Naive thymus-derived CD8-positive, alpha-beta T cell (primary cell): ENCODE data around the gene IRF4. TPM values are rescaled to one million over a fixed set of nuclear protein-coding genes. Genes with fewer than 3 reads are reported as not detected.

Experiments used
- ATAC-seq, 2 donors: fragments of 150-1000 bp; cut with Tn5 transposase in 1 of 2; sonication (Bioruptor Pico), chemical (Tn5 transposase) in 1 of 2; 1 replicate in 1 of 2; 2 replicates in 1 of 2; pipeline ENCODE4 v1.10.0; 2021; ENCODE audit warnings: mild to moderate bottlenecking in 2 of 2, moderate library complexity in 2 of 2
- POLR2A ChIA-PET: fragments of 350-600 bp; sonication (Branson Sonifier 250); formaldehyde crosslinking; loops from one replicate; lab custom pipeline; 2021; ENCODE audit warnings: antibody characterized with exemption; lab: Charles Lee
- DNase-seq, 10 donors: peaks; one replicate each; pipeline versions ENCODE4 v3.0.0 to v3.0.0-alpha.2; 2020 to 2022
- H3K27ac Mint-ChIP-seq, 10 donors: one replicate each; pipeline ENCODE4 v1.8.0; 2020 to 2022; ENCODE audit warnings: mild to moderate bottlenecking in 10 of 10, mixed read lengths in 10 of 10, moderate library complexity in 4 of 10, inconsistent platforms in 1 of 10
- H3K27me3 Mint-ChIP-seq, 5 donors: one replicate each; pipeline ENCODE4 v1.8.0; 2021 to 2022; ENCODE audit warnings: mixed read lengths in 5 of 5
- H3K36me3 Mint-ChIP-seq, 3 donors: one replicate each; pipeline ENCODE4 v1.8.0; 2020 to 2022; ENCODE audit warnings: mixed read lengths in 3 of 3, mild to moderate bottlenecking in 2 of 3, inconsistent platforms in 1 of 3
- H3K4me1 Mint-ChIP-seq, 4 donors: one replicate each; pipeline ENCODE4 v1.8.0; 2021 to 2022; ENCODE audit warnings: mixed read lengths in 4 of 4
- H3K4me3 Mint-ChIP-seq, 10 donors: one replicate each; pipeline ENCODE4 v1.8.0; 2020 to 2022; ENCODE audit warnings: mild to moderate bottlenecking in 10 of 10, mixed read lengths in 10 of 10, moderate library complexity in 6 of 10, inconsistent platforms in 1 of 10
- H3K9me3 Mint-ChIP-seq, 9 donors: one replicate each; pipeline ENCODE4 v1.8.0; 2020 to 2022; ENCODE audit warnings: mixed read lengths in 9 of 9, mild to moderate bottlenecking in 3 of 9, inconsistent platforms in 1 of 9, moderate library complexity in 1 of 9
- polyA plus RNA-seq, 3 donors: library from polyadenylated mRNA; unstranded; fragments of 300-500 nt; fragmentation: Illumina TruSeq; gene quantifications; one replicate each; pipeline ENCODE4 v1.2.3, GENCODE V29; 2021
- total RNA-seq, 8 experiments: library from RNA in 2 of 8; stranded (reverse) in 2 of 8; gene quantifications; one replicate each; pipeline ENCODE4 v1.2.3 and lab custom pipeline; 2021 to 2026

Gene IRF4
- total and polyA plus RNA-seq, 5 experiments from 2014 or later, result 0.44 to 10.4 (median 0.97) TPM

DNA sequence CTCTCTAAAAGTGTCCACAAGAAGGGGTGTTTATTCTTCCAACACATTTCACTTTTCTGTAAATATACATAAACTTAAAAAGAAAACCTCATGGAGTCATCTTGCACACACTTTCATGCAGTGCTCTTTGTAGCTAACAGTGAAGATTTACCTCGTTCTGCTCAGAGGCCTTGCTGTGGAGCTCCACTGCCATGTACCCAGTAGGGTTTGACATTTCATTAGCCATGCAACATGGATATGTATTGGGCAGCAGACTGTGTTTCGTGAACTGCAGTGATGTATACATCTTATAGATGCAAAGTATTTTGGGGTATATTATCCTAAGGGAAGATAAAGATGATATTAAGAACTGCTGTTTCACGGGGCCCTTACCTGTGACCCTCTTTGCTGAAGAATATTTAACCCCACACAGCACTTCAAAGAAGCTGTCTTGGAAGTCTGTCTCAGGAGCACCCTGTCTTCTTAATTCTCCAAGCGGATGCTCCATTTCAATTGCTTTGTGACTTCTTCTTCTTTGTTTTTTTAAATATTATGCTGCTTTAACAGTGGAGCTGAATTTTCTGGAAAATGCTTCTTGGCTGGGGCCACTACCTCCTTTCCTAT is 17.9 kb downstream of the IRF4 start:
- Mint-ChIP-seq H3K27me3 (no peaks in the 10 kb centered on the region), H3K9me3 (peaks cover 0 to 4% (median 2%) of the 10 kb centered on the region in 9 donors)

DNA sequence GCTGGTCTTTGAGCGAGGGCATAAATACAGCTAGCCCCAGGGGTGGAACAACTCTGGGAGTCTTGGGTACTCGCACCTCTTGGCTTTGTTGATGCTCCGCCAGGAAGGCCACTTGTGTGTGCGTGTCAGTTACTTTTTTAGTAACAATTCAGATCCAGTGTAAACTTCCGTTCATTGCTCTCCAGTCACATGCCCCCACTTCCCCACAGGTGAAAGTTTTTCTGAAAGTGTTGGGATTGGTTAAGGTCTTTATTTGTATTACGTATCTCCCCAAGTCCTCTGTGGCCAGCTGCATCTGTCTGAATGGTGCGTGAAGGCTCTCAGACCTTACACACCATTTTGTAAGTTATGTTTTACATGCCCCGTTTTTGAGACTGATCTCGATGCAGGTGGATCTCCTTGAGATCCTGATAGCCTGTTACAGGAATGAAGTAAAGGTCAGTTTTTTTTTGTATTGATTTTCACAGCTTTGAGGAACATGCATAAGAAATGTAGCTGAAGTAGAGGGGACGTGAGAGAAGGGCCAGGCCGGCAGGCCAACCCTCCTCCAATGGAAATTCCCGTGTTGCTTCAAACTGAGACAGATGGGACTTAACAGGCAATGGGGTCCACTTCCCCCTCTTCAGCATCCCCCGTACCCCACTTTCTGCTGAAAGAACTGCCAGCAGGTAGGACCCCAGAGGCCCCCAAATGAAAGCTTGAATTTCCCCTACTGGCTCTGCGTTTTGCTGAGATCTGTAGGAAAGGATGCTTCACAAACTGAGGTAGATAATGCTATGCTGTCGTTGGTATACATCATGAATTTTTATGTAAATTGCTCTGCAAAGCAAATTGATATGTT is 19.2 kb downstream of the IRF4 start:
- H3K9me3 Mint-ChIP-seq, result peaks cover 3 to 17% (median 11%) of the 10 kb centered on the region in 9 donors
- ATAC-seq, result no peak
- POLR2A ChIA-PET, result interaction anchor here (0.5 kb wide), 1 partner anchor 66 kb away, joined by 4 read pairs; no protein-coding TSS in a partner anchor

More for the DNA sequence above, 17.9 kb downstream of the IRF4 start:
- Mint-ChIP-seq H3K4me3 (no peak overlapping the region), H3K36me3 (peaks cover 7 to 26% (median 17%) of the 10 kb centered on the region in 3 donors), H3K27ac (no peak overlapping the region), H3K4me1 (peaks cover 7 to 15% (median 11%) of the 10 kb centered on the region in 4 donors)
- DNase-seq, result no peak
- POLR2A ChIA-PET, result interaction anchor here (1.0 kb wide), 1 partner anchor 17 kb away, joined by 3 read pairs; no protein-coding TSS in a partner anchor
- ATAC-seq, result no peak

DNA sequence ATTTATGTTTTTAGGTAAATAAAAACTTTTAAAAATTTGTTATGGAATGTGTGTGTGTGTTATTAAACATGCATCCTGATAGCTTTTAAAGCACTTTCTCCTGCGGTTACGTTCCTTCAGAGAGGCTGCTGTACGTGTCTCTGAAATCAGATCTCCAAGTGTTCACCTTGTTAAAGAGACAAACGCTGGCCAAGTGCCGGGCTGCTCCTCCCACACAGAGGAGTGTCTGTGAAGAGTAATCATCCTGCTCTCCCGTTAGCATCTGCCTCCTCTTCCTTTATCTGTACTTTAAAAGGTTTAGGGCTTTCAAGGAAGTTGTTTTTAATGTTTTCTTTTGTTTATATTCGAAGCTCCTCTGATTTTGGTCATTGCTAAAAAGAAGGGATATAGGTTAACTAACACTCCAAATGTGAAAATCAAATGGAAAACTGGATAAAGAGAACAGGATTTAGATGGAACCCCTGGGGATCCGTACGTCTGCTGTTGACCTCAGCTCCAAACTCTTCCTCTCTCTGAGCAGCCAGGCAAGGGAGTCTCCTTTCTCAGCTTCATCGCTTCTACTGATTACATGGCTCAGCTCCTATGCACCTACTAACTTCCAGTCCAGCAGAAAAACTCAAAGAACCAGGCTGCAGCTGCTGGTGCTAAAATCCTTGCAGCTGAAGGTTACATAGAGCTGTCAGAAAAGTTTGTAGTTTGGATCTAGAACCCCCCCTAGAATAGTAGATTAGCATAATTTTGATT is 20.0 kb downstream of the IRF4 start:
- peaks cover 22 to 35% (median 28%) of the 10 kb centered on the region in 3 donors for H3K36me3 Mint-ChIP-seq
- peak overlapping the region in 1 of 10 donors; percentile 57 for H3K27ac Mint-ChIP-seq
- H3K9me3 Mint-ChIP-seq, result peaks cover 8 to 25% (median 16%) of the 10 kb centered on the region in 9 donors
- POLR2A ChIA-PET, result no interaction called here
- no peak for ATAC-seq
- peaks cover 0 to 4% (median 2%) of the 10 kb centered on the region in 4 donors for H3K4me1 Mint-ChIP-seq
- no peaks in the 10 kb centered on the region for H3K27me3 Mint-ChIP-seq
- DNase-seq, result no peak
- no peak overlapping the region for H3K4me3 Mint-ChIP-seq

More for the DNA sequence above, 19.2 kb downstream of the IRF4 start:
- Mint-ChIP-seq H3K4me1 (peaks cover 0 to 7% (median 3%) of the 10 kb centered on the region in 4 donors), H3K36me3 (peaks cover 20 to 27% (median 26%) of the 10 kb centered on the region in 3 donors), H3K27me3 (no peaks in the 10 kb centered on the region), H3K4me3 (no peak overlapping the region), H3K27ac (no peak overlapping the region)
- no peak for DNase-seq

DNA sequence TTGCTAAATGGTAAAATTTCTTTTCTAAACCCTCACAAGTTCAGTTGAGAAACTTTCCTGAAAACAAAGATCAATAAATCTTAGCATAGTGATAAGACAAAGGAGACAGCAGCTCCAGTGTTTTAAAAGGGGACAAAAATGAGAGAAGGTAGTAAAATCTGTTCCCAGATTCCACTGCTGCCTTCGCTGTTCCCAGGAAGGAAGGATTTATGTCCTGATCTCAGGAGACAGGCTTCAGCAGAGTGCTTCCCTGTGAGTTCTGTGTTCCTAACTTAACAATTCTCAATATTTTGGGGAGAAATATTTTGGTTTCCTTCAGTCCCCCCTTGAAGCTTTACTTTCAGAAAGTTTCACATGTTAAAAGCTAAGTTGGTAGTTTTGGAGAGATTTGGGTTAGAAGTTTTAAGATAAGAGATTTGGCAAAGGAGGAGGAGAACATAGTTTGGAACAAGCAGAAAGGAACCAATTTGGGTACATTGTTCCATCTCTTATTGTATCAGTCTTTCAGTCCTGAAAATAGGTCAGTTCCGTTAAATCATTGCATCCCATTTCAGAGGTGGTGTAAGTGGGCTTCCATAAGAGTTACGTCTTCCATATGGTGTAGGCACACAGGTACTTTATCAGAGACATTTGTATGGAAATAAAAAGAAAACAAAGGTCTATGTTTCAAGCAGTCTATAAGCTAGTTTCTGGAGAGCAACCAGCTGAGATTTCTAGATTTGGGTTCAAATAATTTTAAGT is 20.8 kb downstream of the IRF4 start:
- peaks cover 0 to 3% (median 0%) of the 10 kb centered on the region in 4 donors for H3K4me1 Mint-ChIP-seq
- H3K4me3 Mint-ChIP-seq, result no peak overlapping the region
- no peaks in the 10 kb centered on the region for H3K27me3 Mint-ChIP-seq
- H3K9me3 Mint-ChIP-seq, result peaks cover 9 to 30% (median 21%) of the 10 kb centered on the region in 9 donors
- DNase-seq (no peak), ATAC-seq (no peak)
- no peak overlapping the region for H3K27ac Mint-ChIP-seq
- POLR2A ChIA-PET, result no interaction called here
- H3K36me3 Mint-ChIP-seq, result peaks cover 17 to 35% (median 31%) of the 10 kb centered on the region in 3 donors

DNA sequence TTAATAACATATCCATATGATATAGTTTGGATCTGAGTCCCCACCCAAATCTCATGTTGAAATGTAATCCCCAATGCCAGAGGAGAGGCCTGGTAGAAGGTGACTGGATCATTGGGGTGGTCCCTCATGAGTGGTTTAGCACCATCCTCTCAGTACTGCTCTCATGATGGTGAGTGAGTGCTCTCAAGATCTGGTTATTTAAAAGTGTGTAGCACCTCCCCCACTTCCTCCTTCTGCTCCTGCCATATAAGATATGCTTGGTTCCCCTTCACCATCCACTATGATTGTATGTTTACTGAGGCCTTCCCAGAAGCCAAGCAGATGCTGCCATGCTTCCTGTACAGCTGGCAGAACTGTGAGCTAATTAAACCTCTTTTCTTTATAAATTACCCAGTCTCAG is 22.9 kb downstream of the IRF4 start:
- Mint-ChIP-seq H3K36me3 (peaks cover 6 to 30% (median 25%) of the 10 kb centered on the region in 3 donors), H3K27ac (no peak overlapping the region), H3K27me3 (peaks cover 0 to under 1% (median 0%) of the 10 kb centered on the region in 5 donors), H3K9me3 (peaks cover 9 to 31% (median 21%) of the 10 kb centered on the region in 9 donors), H3K4me3 (no peak overlapping the region), H3K4me1 (no peaks in the 10 kb centered on the region)
- ATAC-seq, result no peak
- POLR2A ChIA-PET, result no interaction called here
- DNase-seq, result no peak

DNA sequence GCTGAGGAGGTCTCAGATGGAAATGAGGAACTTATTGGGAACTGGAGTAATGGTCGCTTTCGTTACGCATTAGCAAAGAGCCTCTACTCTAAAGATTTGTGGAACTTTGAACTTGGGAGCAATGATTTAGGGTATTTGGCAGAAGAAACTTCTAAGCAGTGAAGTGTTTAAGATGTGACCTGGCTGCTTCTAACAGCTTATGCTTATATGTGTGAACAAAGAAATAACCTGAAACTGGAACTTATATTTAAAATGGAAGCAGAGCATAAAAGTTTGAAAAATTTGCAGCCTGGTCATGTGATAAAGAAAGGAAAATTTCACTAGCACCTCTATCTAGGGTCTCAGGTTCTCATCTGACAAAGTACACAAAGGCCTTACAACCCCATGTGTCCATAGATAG is 23.5 kb downstream of the IRF4 start:
- no peak for ATAC-seq

DNA sequence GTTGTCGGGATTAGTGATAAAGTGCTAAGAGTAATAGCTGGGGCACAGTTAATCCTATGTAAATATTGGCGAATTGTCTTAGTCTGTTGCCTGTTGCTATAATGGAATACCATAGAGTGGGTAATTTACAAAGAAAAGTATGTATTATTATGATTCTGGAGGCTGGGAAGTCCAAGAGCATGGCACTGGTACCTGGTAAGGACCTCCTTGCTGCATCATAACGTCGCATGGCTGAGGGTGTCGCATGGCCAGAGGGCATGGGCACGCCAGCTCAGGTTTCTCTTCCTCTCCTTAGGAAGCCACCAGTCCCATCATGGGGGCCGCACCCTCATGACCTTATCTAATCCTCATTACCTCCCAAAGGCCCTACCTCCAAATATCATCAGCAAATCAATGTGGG is 29.7 kb downstream of the IRF4 start:
- Mint-ChIP-seq H3K27me3 (peaks cover 0 to 5% (median 0%) of the 10 kb centered on the region in 5 donors), H3K27ac (no peak overlapping the region), H3K9me3 (peaks cover 0 to 18% (median 6%) of the 10 kb centered on the region in 9 donors), H3K4me1 (peaks cover 0 to 17% (median 0%) of the 10 kb centered on the region in 4 donors), H3K4me3 (no peak overlapping the region), H3K36me3 (peaks cover 0 to 11% (median 5%) of the 10 kb centered on the region in 3 donors)
- POLR2A ChIA-PET, result interaction anchor here (0.6 kb wide), 1 partner anchor 30 kb away, joined by 4 read pairs; no protein-coding TSS in a partner anchor
- DNase-seq (no peak), ATAC-seq (no peak)

More for the DNA sequence above, 23.5 kb downstream of the IRF4 start:
- Mint-ChIP-seq H3K4me1 (no peaks in the 10 kb centered on the region), H3K27me3 (peaks cover 0 to 5% (median 0%) of the 10 kb centered on the region in 5 donors), H3K4me3 (no peak overlapping the region), H3K9me3 (peaks cover 9 to 31% (median 21%) of the 10 kb centered on the region in 9 donors), H3K36me3 (peaks cover 6 to 30% (median 25%) of the 10 kb centered on the region in 3 donors), H3K27ac (no peak overlapping the region)
- DNase-seq, result no peak
- POLR2A ChIA-PET, result no interaction called here

DNA sequence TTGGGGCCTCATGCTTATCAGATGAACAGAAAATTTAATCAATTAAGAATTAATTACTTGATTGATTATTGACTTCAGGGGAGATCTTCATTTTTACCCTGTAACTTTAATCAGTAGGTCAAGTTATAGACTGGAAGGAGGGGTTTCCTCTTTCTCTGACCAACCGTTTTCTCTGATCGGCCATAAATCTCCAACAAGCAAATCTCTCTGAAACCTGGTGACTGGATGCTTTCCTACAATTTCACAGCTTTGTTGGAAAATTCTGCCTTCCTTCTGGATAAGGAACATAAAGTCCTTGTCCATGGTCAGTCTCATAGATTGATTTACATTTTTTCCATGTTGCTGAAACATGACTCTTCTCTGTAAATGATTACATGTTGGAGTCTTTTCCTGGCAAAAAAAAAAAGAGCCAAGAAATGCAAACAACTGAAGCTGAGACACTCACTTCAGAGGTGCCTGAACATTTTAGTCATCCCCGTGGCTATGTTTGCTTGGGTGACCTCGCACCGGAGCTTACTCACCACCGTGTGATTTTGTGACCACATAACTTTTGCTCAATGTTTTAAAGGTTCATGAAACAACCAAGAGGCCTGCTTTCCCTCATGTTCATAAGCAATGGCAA is 31.0 kb downstream of the IRF4 start:
- peaks cover 0 to 9% (median 0%) of the 10 kb centered on the region in 9 donors for H3K9me3 Mint-ChIP-seq
- H3K27me3 Mint-ChIP-seq, result peaks cover 0 to 5% (median 0%) of the 10 kb centered on the region in 5 donors
- no peak overlapping the region for H3K4me3 Mint-ChIP-seq
- H3K27ac Mint-ChIP-seq, result peak overlapping the region in 3 of 10 donors; percentile 26 to 60 (median 32)
- DNase-seq, result no peak
- peaks cover 0 to 17% (median 0%) of the 10 kb centered on the region in 4 donors for H3K4me1 Mint-ChIP-seq
- peaks cover 0 to 1% (median 0%) of the 10 kb centered on the region in 3 donors for H3K36me3 Mint-ChIP-seq
- POLR2A ChIA-PET, result no interaction called here
- ATAC-seq, result peak in 1 of 2 donors; percentile 52

DNA sequence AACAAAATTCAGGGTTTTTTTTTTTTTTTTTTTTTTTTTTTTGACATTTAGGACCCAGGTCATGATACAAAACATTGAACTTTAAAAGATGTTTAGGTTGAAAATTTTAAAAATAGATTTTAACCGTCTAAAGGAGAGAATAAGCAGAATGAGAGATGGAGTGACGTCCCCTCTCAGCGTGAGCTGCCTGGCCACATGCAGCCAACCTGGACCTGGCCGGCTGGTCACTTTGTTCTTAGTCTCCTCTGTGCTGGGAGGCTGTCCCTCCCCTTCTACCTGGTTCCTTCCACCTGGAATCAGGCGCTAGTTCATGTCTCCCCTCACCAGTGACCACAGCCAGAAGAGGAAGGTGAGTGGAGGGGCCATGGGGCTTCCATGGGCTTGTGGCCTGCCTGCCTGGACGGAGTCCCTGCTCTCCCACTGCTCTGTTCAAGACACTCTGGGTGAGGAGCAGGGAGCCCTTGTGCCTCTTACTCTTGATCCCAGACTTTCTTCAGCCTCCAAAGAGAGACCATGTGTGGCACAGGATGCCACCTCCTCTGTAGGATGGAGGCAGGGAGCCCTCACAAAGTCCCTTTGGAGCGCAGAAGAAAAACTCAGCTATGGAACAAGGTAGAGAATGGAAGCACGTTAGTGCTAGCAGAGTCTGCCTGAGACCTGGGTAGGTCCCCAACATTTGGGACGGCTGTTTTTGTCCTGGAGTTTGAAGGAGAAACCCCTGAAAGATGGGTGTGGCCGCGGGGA is 31.7 kb downstream of the IRF4 start:
- no peak overlapping the region for H3K4me3 Mint-ChIP-seq
- peak overlapping the region in 3 of 10 donors; percentile 26 to 60 (median 32) for H3K27ac Mint-ChIP-seq
- peaks cover 0 to 5% (median 0%) of the 10 kb centered on the region in 5 donors for H3K27me3 Mint-ChIP-seq
- ATAC-seq (no peak), DNase-seq (no peak)
- H3K4me1 Mint-ChIP-seq, result peaks cover 0 to 19% (median 4%) of the 10 kb centered on the region in 4 donors
- H3K36me3 Mint-ChIP-seq, result peaks cover 0 to 1% (median 0%) of the 10 kb centered on the region in 3 donors
- POLR2A ChIA-PET, result no interaction called here
- H3K9me3 Mint-ChIP-seq, result peaks cover 0 to 9% (median 0%) of the 10 kb centered on the region in 9 donors

DNA sequence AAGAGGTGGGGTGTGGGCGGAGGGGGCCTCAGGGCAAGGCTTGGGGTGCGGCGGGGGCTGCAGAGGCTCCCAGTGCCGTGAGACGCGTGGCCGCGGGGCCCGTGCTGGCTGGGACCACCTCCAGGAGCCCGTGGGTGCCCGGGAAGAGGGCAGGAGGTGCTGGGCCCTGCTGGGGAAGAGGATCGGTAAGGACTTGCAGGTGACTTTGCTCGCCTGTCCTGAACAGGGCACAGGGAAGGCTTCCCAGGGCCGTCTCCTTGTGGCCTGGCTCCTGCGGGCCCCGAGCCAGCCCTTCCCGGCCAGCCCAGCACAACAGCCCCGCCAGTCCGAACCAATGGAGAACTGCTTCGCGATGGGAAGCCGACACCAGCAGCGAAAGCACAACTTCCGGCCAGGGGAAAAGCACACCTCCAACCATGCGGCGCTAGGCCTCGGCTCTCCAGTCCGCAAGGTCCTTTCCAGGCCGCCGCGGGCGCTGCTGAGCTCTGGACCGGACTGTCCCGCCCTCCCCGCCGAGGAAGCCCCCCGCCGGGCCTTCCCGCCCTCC is 32.3 kb downstream of the IRF4 start:
- POLR2A ChIA-PET, result no interaction called here
- Mint-ChIP-seq H3K9me3 (peaks cover 0 to 9% (median 0%) of the 10 kb centered on the region in 9 donors), H3K4me3 (no peak overlapping the region), H3K27ac (no peak overlapping the region), H3K4me1 (peaks cover 1 to 20% (median 5%) of the 10 kb centered on the region in 4 donors), H3K27me3 (peaks cover 0 to 5% (median 0%) of the 10 kb centered on the region in 5 donors), H3K36me3 (peaks cover 0 to 1% (median 0%) of the 10 kb centered on the region in 3 donors)
- DNase-seq (no peak), ATAC-seq (no peak)
